GM12872 (cell line): ENCODE measurements around the gene RNGTT.

Source experiments
- TF ChIP-seq, protein P1 (sequence below): IDR thresholded peaks from 3 replicates; pipeline ENCODE4 v1.5.1; 2011; ENCODE audit warnings: low read depth, mild to moderate bottlenecking, low read length, moderate library complexity; ENCODE audit not compliant: insufficient read depth

RNGTT gene

DNA sequence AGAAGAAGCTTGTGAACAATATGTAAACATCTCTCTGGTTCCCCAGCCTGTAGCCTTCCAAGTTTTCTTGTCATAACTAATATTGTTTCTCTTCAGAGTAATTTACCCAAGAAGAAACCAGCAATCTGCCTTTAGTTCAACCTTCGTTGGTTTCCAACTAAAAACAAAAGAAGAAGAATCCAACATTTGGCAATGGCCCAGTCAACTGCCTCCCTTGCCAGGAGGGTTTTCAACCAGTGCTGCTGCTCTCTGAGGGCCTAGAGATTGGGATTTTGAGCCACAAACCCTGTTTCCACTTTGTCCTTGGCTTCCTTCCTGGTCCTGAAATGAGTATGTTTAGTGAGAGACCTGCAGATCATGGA, 401.5 kb downstream of the RNGTT start:
- TF ChIP-seq, protein P1, sequence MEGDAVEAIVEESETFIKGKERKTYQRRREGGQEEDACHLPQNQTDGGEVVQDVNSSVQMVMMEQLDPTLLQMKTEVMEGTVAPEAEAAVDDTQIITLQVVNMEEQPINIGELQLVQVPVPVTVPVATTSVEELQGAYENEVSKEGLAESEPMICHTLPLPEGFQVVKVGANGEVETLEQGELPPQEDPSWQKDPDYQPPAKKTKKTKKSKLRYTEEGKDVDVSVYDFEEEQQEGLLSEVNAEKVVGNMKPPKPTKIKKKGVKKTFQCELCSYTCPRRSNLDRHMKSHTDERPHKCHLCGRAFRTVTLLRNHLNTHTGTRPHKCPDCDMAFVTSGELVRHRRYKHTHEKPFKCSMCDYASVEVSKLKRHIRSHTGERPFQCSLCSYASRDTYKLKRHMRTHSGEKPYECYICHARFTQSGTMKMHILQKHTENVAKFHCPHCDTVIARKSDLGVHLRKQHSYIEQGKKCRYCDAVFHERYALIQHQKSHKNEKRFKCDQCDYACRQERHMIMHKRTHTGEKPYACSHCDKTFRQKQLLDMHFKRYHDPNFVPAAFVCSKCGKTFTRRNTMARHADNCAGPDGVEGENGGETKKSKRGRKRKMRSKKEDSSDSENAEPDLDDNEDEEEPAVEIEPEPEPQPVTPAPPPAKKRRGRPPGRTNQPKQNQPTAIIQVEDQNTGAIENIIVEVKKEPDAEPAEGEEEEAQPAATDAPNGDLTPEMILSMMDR: no peak

DNA sequence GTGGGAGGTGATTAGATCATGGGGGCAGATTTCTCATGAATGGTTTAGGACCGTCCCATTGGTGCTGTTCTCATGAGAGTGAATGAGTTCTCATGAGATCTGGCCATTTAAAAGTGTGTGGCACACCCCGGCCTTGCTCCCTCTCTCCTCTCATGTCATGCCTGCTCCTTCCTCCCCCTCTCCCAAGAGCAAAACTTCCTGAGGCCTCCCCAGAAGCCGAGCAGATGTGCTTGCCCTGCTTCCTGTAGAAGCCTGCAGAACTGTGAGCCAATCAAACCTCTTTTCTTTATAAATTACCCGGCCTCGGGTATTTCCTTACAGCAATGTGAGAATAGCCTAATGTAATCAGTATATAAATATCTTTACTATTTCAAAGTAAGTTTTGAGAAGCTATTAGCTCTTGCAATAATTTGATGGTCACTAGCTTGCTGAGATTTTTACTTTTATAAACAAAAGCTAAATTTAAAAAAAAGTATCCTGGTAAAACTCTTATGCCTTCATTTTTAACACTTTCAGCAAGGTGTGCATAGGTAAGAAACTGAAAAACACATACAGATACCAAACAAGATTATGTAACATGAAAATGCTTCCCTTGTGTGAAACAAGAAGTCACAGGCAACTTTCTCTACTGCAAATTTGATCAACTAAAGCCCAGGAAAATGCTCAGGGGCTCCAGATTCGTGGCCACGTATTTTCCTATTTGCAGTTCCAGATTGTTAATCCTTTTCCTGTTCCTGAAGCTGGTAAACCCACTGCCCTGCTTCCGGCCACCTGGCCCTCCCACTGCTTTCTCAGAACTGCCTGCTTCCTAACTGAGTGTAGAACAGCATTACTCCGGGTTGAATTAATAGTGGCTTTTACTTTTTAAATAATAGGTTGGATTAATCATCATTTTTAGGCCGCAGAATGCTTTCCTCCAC, 402.1 kb downstream of the RNGTT start:
- TF ChIP-seq, protein P1: no peak
